Dermis microvascular lymphatic vessel endothelial cell (primary cell): ENCODE results near the gene FAM133A. TPM values are rescaled to one million over a fixed set of nuclear protein-coding genes. Genes with fewer than 3 reads are reported as not detected.

Experiments
- DNase-seq, 2 donors: peaks; one replicate each; pipeline versions ENCODE4 v3.0.0 to v3.0.0-alpha.2; 2010; ENCODE audit warnings: low read depth in 2 of 2
- total RNA-seq: library from RNA; depleted of rRNA; stranded (reverse); fragments of >200 nt; gene quantifications from 2 replicates; pipeline ENCODE4 v1.2.1, GENCODE V29; 2014

FAM133A gene
- total RNA-seq, result not detected in 2 replicates

DNA sequence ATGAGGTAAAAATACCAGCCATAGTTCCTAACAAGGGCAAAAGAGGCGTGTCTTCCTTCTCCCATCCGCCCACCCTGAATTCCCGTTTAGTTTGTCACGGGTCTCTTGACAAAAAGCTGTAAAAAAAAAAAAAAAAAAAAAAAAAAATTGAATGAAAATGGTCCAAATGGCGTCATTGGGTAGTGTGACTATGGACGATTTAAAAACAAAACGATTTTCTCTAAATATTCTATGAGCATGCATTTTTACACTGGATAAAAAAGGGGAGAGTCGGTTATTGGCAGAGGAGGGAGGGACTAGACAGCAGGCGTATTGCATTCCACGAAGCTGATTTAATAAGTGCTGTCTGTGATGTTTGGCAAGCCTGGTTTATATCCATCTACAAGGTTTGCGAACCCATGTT lies at the start of gene FAM133A:
FAM133A (plus strand) TSS at position 338 of the 403 bp plus-strand sequence. CDS start 35,214 bp downstream, outside the sequence.
- DNase-seq, result no peak

DNA sequence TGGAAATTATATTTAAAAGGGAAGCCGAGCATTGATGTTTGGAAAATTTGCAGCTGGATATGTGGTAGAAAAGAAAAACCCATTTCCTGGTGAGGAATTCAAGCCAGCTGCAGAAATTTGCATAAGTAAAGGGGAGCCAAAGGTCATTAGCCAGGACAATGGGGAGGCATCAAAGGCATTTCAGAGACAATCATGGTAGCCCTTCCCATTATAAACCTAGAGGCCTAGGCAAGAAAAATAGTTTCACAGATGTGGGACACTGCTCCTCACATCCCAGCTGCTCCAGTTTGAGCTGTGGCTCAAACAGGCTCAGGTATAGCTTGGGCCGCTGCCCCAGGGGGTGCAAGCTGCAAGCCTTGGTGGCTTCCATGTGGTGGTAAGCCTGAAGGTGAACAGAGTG lies 36.4 kb upstream of the FAM133A start:
- no peak for DNase-seq

GRCh38 chrX:93649381-93649780 lies 24.6 kb upstream of the FAM133A start:
- DNase-seq, result no peak

DNA sequence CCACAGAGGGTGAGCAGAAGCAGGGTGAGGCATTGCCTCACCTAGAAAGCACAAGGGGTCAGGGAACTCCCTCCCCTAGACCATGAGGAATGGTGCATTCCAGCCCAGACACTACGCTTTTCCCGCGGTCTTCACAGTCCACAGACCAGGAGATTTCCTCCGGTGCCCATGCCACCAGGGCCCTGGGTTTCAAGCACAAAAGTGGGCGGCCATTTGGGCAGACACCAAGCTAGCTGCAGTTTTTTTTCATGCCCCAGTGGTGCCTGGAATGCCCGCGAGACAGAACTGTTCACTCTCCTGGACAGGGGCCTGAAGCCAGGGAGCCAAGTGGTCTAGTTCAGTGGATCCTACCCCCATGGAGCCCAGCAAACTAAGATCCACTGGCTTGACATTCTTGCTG lies 13.4 kb upstream of the FAM133A start:
- DNase-seq, result no peak

DNA sequence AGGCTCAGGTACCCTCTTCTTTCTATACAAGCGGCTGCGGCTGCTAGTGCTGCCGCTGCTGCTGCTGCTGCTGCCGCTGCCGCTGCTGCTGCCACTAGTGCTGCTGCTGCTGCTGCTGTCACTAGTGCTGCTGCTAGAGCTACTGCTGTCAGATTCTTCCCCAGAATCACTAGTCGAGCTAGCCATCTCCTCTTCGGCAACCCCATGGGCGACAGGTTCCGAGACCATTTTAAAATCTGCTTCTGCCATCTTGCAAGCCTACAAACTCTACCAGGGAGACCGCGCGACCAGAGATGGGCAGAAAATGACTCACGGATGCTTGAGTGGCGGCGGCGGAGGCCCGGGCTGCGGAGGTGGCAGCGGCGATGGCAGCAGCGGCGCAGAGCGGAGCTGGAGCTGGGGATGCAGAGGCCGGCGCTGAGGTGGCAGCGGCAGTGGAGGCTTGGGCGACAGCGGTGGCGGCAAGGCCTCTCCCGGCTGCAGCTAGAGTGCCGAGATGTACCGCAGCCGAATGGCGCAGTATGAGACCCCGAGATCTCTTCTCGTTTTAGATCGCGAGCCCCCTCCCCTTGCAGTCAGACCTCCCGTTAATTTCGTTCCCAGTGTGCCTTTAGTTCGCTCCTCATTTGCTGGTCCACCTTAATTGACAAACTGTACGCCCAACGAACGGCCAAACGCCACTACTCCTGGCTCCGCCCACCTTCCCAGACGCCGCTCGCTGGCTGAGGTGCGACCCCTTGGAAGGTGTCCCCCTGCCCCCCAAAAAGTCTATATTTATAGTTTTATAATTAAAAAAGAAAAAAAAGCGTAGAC lies 744 bp upstream of the FAM133A start, which contains the start of gene NAP1L3:
NAP1L3 (minus strand) TSS at position 523 of the 813 bp plus-strand sequence; CDS start at position 249, 274 bp downstream.
- peak; percentile 5 to 42 for DNase-seq

- no peak for DNase-seq
These were observed 22.0 kb downstream of the FAM133A start for GRCh38 chrX:93695981-93696380.

- DNase-seq, result no peak
These were observed 29.7 kb downstream of the FAM133A start for GRCh38 chrX:93703701-93704100.

DNA sequence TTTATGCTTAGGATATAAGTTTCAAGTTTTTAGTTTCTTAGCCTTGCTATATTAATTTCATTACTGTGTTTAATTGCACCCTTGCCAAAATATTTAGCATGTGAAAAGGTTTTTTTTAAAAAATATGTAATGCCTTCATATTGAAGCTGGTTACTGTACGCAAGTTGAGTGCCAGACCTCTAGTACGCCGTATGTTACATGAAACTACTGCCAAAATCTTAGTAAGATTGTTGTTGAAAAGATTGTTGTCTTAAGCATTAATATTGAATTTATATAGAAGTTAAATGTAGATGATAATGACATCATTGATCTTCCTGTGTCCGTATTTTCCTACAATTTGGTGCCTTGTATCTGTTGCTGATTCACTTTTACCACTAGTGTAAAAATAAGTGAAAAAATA lies 37.1 kb downstream of the FAM133A start:
- no peak for DNase-seq

- no peak for DNase-seq
These were observed 67.8 kb downstream of the FAM133A start for GRCh38 chrX:93741811-93742210.

GRCh38 chrX:93760163-93760562 lies 86.2 kb downstream of the FAM133A start:
- no peak for DNase-seq

Other genes with a start within 250 kb of the FAM133A start
- 0.39 and 0.76 TPM in 2 replicates for gene NAP1L3, start 628 bp upstream of the FAM133A start, total RNA-seq